SH-SY5Y (cell line): ENCODE measurements around the gene NPW.

Experiments used
- GATA2 ChIP-seq: IDR thresholded peaks from 2 replicates; pipeline ENCODE4 v1.6.1; 2011; ENCODE audit warnings: mild to moderate bottlenecking, low read depth, low read length
- GATA3 ChIP-seq: IDR thresholded peaks from 2 replicates; pipeline ENCODE4 v1.6.1; 2011; ENCODE audit warnings: low read depth, mild to moderate bottlenecking, low read length, moderate library complexity

DNA sequence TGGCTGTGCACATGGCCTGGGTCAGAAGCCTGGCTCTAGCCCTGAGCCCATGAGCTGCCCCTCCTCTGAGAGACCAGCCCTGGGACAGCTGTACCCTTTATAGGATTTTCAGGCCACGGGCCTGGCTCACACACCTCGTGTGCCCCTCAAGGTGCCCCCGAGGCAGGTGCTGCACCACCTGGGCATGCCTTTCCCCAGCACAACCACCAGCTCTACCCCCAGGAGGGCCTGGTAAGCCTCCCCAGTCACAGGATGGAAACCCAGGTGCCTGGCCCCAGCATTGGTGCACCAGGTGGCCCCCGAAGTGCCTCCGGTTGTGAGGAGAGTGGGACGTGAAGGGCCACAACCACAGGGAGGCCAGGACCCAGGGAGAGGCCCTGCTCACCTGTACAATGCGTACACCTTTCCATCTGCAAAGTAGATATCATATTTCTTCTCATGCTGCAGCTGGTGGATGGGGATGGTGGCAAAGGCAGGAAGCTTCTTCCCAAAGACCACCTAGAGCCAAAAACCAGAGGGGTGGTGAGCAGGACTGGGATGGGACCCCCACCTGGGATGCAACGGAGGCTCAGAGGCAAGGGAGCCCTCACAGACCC is 16.3 kb upstream of the NPW start:
- TF ChIP-seq GATA2 = no peak
- TF ChIP-seq GATA3 = no peak
